Adipocyte (in vitro differentiated cells): ENCODE data around the gene HOXD9.

Experiments used
- DNase-seq: peaks from one replicate; pipeline ENCODE4 v3.0.0-alpha.2; 2015; ENCODE audit warnings: low read depth
- H3K27me3 ChIP-seq: replicated peaks from 2 replicates; pipeline ENCODE4 v1.7.0; 2013; ENCODE audit warnings: mild to moderate bottlenecking, low read length, moderate library complexity; ENCODE audit not compliant: control insufficient read depth, insufficient read depth
- H3K36me3 ChIP-seq: 2 replicates; pipeline ENCODE4 v1.7.0; 2013; ENCODE audit warnings: low read length, mild to moderate bottlenecking, moderate library complexity; ENCODE audit not compliant: control insufficient read depth, insufficient read depth, severe bottlenecking
- H3K4me1 ChIP-seq: 2 replicates; pipeline ENCODE4 v1.7.0; 2013; ENCODE audit warnings: mild to moderate bottlenecking, low read length, moderate library complexity; ENCODE audit not compliant: control insufficient read depth, insufficient read depth
- H3K4me3 ChIP-seq: 2 replicates; pipeline ENCODE4 v1.7.0; 2013; ENCODE audit warnings: mild to moderate bottlenecking, low read length, moderate library complexity
- H3K9ac ChIP-seq: 2 replicates; pipeline ENCODE4 v1.7.0; 2013; ENCODE audit warnings: mild to moderate bottlenecking, low read length, moderate library complexity
- H3K9me3 ChIP-seq: 2 replicates; pipeline ENCODE4 v1.7.0; 2013; ENCODE audit warnings: mild to moderate bottlenecking, low read length, moderate library complexity; ENCODE audit not compliant: control insufficient read depth

The HOXD9 gene

DNA sequence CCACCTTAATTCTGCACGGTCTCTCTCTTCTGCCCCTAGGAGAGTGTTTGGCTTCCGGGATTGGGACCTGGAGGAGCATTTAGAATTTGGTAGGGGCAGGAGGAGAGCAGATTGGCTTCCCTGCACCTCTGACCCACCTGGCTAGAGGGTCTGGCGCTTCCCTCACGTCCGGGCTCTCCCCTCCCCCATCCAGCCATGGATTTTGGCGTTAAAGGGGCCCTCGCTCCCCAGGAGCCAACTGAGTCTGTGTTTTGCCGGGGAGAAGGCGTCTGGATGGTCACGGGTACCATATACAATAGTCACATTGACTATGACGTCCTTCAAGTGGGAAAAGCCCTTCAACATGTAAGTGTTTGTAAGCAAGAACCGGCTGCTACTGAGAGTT lies 41.1 kb downstream of the HOXD9 start:
- no peaks in the 10 kb centered on the region for H3K36me3 ChIP-seq
- no peak overlapping the region for H3K4me3 ChIP-seq
- H3K9ac ChIP-seq, result no peak overlapping the region
- peaks cover 9% of the 10 kb centered on the region for H3K4me1 ChIP-seq
- no peak for DNase-seq
- no peaks in the 10 kb centered on the region for H3K27me3 ChIP-seq
- H3K9me3 ChIP-seq, result no peaks in the 10 kb centered on the region

- no peak overlapping the region for H3K4me3 ChIP-seq
- H3K27me3 ChIP-seq, result no peaks in the 10 kb centered on the region
- H3K9me3 ChIP-seq, result no peaks in the 10 kb centered on the region
- no peaks in the 10 kb centered on the region for H3K36me3 ChIP-seq
- H3K4me1 ChIP-seq, result peaks cover 9% of the 10 kb centered on the region
- H3K9ac ChIP-seq, result no peak overlapping the region
- DNase-seq, result no peak
These were observed 41.7 kb downstream of the HOXD9 start for GRCh38 chr2:176164201-176164600.

- Histone ChIP-seq H3K9ac (no peak overlapping the region), H3K9me3 (no peaks in the 10 kb centered on the region), H3K4me1 (peaks cover 9% of the 10 kb centered on the region), H3K4me3 (no peak overlapping the region), H3K36me3 (no peaks in the 10 kb centered on the region), H3K27me3 (no peaks in the 10 kb centered on the region)
- no peak for DNase-seq
These were observed 42.3 kb downstream of the HOXD9 start for GRCh38 chr2:176164611-176165369.

DNA sequence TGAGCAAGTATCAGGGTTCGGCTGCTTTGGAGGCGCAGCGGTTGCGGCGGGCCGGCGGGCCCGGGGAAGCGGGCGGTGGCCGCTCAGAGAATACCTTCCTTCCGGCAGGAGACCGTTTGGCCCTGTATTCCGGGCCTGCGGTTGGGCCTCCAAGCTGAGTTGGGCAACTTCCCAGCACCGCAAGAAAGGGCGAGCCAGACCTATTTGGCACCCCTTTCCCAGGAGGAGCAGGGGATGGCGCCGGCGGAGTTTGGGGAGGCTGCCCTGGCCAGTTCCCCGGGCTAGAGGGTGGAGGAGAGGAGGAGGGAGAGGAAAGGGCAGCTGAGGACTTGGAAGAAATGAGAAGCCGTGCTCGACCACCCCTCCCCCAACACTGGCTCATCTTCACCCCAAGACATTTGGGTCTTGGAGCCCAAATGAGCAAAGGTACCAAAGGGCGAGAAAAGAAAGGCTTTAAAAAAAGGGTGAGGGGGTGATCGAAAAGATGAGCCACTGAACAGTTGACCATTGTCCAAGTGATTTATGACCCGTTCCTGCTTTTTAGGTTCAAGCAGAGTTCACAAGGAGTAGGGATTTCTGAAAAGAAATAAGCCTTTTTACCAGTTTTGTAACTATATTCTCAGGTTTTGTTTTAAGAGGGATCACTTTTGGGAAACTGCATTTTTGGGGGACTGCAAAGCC lies 43.0 kb downstream of the HOXD9 start:
- H3K27me3 ChIP-seq, result no peaks in the 10 kb centered on the region
- no peak for DNase-seq
- no peak overlapping the region for H3K4me3 ChIP-seq
- H3K36me3 ChIP-seq, result no peaks in the 10 kb centered on the region
- peaks cover 9% of the 10 kb centered on the region for H3K4me1 ChIP-seq
- no peaks in the 10 kb centered on the region for H3K9me3 ChIP-seq
- H3K9ac ChIP-seq, result no peak overlapping the region

DNA sequence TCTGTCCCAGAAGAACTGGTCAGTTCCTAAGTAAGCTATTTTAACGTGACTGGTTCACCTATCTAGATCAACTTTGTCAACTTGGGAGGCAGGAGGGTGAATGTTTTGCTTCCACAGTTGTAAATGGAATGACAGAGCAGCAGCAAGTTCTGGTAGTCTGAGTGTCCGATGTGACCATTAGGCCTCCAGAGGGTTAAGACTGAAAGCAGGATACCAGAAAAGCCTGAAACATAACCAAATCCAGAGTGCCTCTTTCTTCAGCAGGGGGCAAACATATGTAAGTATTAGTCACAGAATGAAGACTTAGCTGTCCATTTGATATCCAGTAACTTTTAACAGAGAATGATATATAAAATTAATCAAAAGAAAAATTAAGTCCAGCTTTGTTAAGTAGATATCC lies 43.8 kb downstream of the HOXD9 start:
- no peaks in the 10 kb centered on the region for H3K9me3 ChIP-seq

GRCh38 chr2:176167398-176167797 lies 44.9 kb downstream of the HOXD9 start:
- Histone ChIP-seq H3K27me3 (no peaks in the 10 kb centered on the region), H3K4me3 (no peak overlapping the region), H3K36me3 (no peaks in the 10 kb centered on the region), H3K9ac (no peak overlapping the region), H3K4me1 (peaks cover 3% of the 10 kb centered on the region), H3K9me3 (no peaks in the 10 kb centered on the region)
- no peak for DNase-seq

More for the DNA sequence above, 43.8 kb downstream of the HOXD9 start:
- Histone ChIP-seq H3K9ac (no peak overlapping the region), H3K4me3 (no peak overlapping the region), H3K27me3 (no peaks in the 10 kb centered on the region), H3K4me1 (peaks cover 9% of the 10 kb centered on the region), H3K36me3 (no peaks in the 10 kb centered on the region)
- no peak for DNase-seq

- Histone ChIP-seq H3K9me3 (no peaks in the 10 kb centered on the region), H3K9ac (no peak overlapping the region), H3K4me3 (no peak overlapping the region), H3K27me3 (no peaks in the 10 kb centered on the region), H3K36me3 (no peaks in the 10 kb centered on the region), H3K4me1 (peaks cover 6% of the 10 kb centered on the region)
- DNase-seq, result no peak
These were observed 46.7 kb downstream of the HOXD9 start for GRCh38 chr2:176169181-176169580.

GRCh38 chr2:176169711-176170110 lies 47.2 kb downstream of the HOXD9 start:
- Histone ChIP-seq H3K9me3 (no peaks in the 10 kb centered on the region), H3K4me3 (no peak overlapping the region), H3K36me3 (no peaks in the 10 kb centered on the region), H3K4me1 (peaks cover 10% of the 10 kb centered on the region), H3K9ac (no peak overlapping the region), H3K27me3 (no peaks in the 10 kb centered on the region)
- no peak for DNase-seq

DNA sequence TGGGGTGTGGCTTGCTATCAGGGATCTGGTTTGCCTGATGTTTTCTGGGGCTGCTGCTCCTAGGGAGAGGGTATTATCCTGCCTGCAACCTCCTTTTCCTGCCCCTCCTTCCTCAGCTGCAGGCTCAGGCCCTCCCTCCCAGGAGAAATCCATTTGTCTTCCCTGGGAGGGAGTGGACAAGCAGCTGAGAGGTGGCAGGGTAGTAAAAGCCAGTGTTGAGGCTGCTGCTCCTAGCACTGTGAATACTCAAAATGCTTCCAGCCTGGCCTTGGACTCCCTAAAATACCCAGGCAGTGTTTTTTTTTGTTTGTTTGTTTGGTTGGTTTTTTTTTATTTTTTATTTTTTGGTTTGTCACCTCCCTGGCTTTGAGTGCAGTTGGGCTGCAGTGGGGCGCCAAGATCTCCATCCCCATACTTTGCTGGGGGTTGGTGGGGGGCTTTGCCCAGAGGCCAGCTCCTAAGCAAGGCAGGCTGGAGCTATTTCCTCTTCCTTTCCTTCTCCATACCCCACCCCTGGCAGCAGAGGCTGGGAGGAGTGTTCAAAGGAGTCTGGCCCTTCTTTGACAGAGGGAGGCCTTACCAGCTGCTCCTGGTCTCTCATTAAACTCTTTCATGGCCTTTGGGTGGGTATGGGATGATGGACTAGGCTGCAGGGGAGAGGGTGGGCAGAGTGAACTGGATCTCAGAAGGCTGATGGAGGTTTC lies 48.2 kb downstream of the HOXD9 start:
- Histone ChIP-seq H3K27me3 (no peaks in the 10 kb centered on the region), H3K36me3 (no peaks in the 10 kb centered on the region), H3K4me3 (no peak overlapping the region), H3K4me1 (peaks cover 10% of the 10 kb centered on the region), H3K9ac (no peak overlapping the region), H3K9me3 (no peaks in the 10 kb centered on the region)
- no peak for DNase-seq

DNA sequence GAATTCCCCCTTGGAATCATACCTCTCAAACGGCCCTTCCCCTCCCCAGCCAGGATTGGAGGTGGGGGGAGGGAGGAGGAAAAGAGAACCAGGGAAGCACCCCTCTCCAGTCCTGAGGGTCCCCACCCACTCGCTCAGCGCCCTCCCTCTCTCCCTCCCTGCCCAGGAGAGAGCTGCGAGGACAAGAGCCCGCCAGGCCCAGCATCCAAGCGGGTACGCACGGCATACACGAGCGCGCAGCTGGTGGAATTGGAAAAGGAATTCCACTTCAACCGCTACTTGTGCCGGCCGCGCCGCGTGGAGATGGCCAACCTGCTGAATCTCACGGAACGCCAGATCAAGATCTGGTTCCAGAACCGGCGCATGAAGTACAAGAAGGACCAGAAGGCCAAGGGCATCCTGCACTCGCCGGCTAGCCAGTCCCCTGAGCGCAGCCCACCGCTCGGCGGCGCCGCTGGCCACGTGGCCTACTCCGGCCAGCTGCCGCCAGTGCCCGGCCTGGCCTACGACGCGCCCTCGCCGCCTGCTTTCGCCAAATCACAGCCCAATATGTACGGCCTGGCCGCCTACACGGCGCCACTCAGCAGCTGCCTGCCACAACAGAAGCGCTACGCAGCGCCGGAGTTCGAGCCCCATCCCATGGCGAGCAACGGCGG lies 49.0 kb downstream of the HOXD9 start:
- H3K36me3 ChIP-seq, result no peaks in the 10 kb centered on the region
- H3K4me3 ChIP-seq, result no peak overlapping the region
- H3K9ac ChIP-seq, result no peak overlapping the region
- no peaks in the 10 kb centered on the region for H3K27me3 ChIP-seq
- no peaks in the 10 kb centered on the region for H3K9me3 ChIP-seq
- H3K4me1 ChIP-seq, result peaks cover 10% of the 10 kb centered on the region
- no peak for DNase-seq
